NCI-H510A (cell line): ENCODE measurements around the gene TMCO6.
A peak's percentile ranks its signal among the peaks of the same experiment; 100 is the strongest.

Experiments used
- DNase-seq: peaks from one replicate; lab custom pipeline; 2025; lab: John Stamatoyannopoulos, UW

Gene TMCO6

DNA sequence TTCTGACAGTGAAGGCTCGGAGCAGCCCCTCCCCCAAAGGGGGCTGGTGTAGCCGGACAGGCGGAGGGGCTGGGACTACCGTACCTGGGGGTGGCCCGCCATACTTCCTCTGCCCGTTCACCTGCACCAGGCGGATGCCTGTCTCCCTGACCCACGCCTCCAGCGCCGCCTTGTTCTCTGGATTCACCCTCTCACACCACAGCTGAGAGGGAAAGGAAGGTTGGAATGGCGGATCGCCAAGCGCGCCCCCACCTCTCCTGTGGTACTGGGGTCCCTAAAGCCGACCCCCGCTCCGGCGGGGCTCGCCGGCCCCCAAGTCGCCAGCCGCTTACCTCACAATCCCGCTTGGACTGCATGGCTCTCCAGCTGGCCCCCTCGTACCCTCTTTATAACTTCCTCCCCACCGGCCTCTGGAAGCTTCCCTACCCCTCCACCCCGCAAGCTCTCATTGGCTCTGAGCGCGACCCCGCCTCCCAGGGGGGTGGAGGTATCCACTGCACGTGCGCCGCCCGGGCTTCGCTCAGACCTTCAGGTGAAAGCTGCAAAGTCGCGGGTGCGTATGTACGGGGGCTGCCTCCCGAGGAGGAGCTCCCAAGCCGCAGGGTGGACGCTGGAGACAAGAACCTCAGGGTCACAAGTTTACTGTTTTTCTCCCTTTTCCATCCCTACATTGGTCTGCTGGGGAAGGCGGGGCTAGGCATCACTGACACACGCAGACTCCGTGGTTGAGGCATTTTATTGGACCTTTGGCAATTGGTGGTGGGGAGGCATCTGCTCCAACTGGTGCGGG, 34.1 kb downstream of the TMCO6 start, which contains the start of gene DND1:
DND1 (minus strand) TSS at position 390 of the 790 bp plus-strand sequence; CDS start at position 356, 34 bp downstream.
- DNase-seq = no peak

DNA sequence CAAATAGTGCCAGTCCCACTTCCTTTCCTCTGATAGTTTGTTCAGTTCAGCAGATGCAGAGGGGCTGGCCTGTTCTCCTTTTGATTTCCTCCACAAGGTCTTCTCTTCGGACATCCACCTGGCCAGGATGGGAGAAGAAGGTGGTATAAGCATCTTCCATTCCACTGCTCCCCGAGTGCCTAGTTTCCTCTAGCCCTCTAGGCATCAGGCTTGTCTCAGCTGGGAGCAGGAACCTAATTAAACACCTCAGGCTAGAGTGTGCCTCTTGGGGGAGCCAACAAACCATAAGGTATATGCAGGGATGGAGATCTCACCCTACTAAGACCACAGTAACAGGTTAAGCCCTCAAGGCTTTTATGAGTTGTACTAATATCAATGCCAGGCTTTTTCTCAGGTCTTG, 35.0 kb downstream of the TMCO6 start:
- DNase-seq = no peak

DNA sequence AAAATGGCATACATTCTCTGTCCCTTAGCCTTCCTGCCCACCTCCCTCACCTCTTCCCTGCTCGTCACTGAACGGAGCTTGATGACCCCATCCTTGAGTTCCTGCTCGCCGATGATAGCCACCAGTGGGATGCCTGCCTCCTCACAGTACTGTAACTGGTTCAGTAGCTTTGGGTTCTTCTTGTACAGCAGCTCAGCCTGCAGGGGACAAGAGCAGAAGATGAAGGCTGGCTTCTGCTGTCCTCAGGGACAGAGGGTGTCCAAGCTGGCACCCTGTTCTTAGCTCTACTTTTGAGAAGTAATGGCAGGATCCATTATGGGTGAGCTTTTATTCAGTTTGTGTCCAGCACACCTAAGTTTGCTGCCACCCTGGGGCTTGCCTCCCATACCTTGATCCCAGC, 35.4 kb downstream of the TMCO6 start:
- no peak for DNase-seq

DNA sequence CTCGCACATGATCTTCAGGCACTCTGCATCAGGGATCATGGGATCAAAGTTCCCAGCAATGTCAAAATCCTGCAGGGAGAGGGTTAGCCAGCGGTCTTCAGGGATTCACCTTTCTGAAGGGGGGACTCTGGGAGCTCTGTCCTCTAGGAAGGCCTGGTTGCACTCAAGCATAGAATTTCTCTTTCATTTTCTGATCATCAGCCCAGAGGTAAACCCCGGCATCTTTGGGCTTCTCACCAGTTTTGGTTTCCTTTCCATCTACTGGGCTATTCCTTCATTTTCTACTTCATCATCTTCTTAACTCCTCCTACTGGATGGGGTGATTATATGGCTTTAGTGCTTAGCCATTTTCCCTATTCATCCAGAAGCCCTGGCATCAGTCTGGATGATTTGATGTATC, 38.7 kb downstream of the TMCO6 start:
- DNase-seq = no peak

DNA sequence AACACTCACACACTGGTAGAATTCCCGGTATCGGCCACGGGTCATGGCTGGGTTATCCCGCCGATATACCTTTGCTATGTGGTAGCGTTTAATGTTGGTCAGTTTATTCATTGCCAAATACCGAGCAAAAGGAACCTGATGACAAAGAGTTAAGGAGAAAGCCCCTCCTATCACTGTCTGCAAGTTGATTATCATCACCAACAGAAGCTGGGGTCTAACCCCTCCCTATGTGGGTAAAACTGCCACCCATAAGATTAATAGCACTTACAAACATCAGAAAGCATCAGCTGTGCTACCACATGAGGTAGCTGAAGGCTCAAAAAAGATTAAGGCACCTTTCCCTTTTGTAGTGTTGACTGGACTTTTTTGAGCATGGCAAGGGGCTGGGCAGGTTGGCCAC, 39.7 kb downstream of the TMCO6 start:
- DNase-seq = no peak

GRCh38 chr5:140690376-140690932, 51.2 kb downstream of the TMCO6 start:
- no peak for DNase-seq

DNA sequence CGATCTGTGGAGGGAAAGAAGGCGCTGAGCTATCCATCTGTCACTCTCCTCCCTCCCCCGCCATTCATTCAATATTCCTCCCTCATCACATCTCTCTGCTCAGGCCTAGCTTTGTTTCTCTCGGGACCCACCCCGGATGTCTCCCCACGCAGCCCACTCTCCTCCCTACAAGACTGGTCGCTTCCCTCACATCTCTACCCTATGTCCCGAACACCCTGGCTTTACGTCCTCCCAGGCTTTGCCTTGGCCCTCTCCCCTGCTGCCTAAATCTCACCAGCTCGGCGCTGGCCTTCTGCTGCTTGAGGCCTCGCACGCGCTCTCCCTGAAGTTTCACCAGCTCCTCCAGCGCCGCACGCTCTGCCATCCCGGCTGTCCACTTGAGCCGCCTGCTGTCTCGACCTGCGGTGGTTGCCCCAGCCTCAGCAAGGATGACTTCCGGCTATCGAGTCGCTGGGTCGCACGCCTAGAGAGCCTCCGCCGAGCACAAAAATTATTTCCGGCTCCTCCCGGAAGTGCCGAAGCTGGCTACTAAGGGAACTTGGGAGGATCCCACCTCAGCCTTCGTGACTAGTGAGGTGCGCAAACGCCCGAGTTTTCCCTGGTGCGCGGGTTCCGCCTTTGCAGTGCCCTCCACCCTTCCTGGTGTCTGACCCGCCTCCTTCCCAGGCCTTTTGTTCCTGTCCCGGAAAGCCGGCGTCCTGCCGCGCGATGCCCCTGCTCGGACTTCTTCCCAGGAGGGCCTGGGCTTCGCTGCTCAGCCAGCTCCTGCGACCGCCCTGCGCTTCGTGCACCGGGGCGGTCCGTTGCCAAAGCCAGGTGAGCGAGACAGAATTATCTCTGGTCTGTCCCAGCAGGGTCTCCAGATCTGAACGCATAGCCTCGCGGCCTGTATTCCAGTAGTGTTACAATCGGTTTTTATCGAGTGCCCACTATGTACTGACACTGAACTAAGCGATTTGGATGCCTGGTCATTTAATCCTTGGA, 52.0 kb downstream of the TMCO6 start, which contains the start of the genes HARS1 and HARS2:
HARS1 (minus strand) TSS at position 430 of the 984 bp plus-strand sequence; CDS start at position 364, 66 bp downstream.
HARS2 (plus strand) TSS at position 515 of the 984 bp plus-strand sequence; CDS start at position 709, 194 bp downstream.
- peak; percentile 83 for DNase-seq

GRCh38 chr5:140694276-140694675, 55.0 kb downstream of the TMCO6 start:
- no peak for DNase-seq
